ENCODE data around the gene OGDH.

- TF ChIP-seq POLR2AphosphoS5 (IDR thresholded peaks at IDR 0.05; ENCODE audit: low read depth, low read length): no peak
- no peak for TF ChIP-seq REST (IDR thresholded peaks at IDR 0.05; ENCODE audit: insufficient read depth in 1 of 2, low read depth in 2 of 2, low read length in 2 of 2)
Observed at GRCh38 chr7:44634187-44634838, 27.9 kb downstream of the OGDH start.

Measured in PFSK-1 (cell line).